ENCODE data around the gene TMEM128.

GRCh38 chr4:4267981-4268380, 20.0 kb upstream of the TMEM128 start:
- TF ChIP-seq POLR2A (IDR thresholded peaks at IDR 0.05; ENCODE audit: extremely low read depth, insufficient read length) (no peak), CTCF (IDR thresholded peaks at IDR 0.05; ENCODE audit: low read depth, low read length) (no peak), MAX (IDR thresholded peaks at IDR 0.05; ENCODE audit: low read depth, low read length) (no peak)
